MCF 10A (cell line): ENCODE data around the gene CDC42SE2. TPM values are rescaled to one million over a fixed set of nuclear protein-coding genes. Genes with fewer than 3 reads are reported as not detected.

Experiments used
- BruUV-seq: library from RNA; stranded (reverse); fragments of 400-500 nt; replicated peaks from 2 replicates; lab custom pipeline; 2021; lab: Mats Ljungman, UMichigan
- CTCF ChIA-PET: fragments of 300-600 bp; sonication (Branson Sonifier 250); formaldehyde crosslinking; extraction: SDS; loops from one replicate; lab custom pipeline; 2021; ENCODE audit warnings: antibody characterized with exemption, inconsistent platforms; lab: Yijun Ruan, JAX
- POLR2A ChIA-PET: fragments of 300-600, 350-650 bp; sonication (Branson Sonifier 250); formaldehyde crosslinking; extraction: SDS; loops from one replicate; lab custom pipeline; 2020; ENCODE audit warnings: antibody characterized with exemption, inconsistent platforms; lab: Yijun Ruan, JAX
- DNase-seq: peaks from one replicate; pipeline ENCODE4 v3.0.0-alpha.2; 2018; ENCODE audit not compliant: unreplicated experiment
- H3K27ac Mint-ChIP-seq: one replicate; pipeline ENCODE4 v1.8.0; 2022; ENCODE audit warnings: mild to moderate bottlenecking, low read depth, mixed read lengths; ENCODE audit not compliant: unreplicated experiment
- H3K27me3 Mint-ChIP-seq: one replicate; pipeline ENCODE4 v1.8.0; 2022; ENCODE audit warnings: mixed read lengths; ENCODE audit not compliant: insufficient read depth, unreplicated experiment
- H3K36me3 Mint-ChIP-seq: one replicate; pipeline ENCODE4 v1.8.0; 2022; ENCODE audit warnings: mild to moderate bottlenecking, moderate library complexity, mixed read lengths; ENCODE audit not compliant: insufficient read depth, unreplicated experiment
- H3K4me1 Mint-ChIP-seq: one replicate; pipeline ENCODE4 v1.8.0; 2022; ENCODE audit warnings: mixed read lengths; ENCODE audit not compliant: insufficient read depth, unreplicated experiment
- H3K4me3 Mint-ChIP-seq: one replicate; pipeline ENCODE4 v1.8.0; 2022; ENCODE audit warnings: mild to moderate bottlenecking, moderate library complexity, mixed read lengths; ENCODE audit not compliant: unreplicated experiment
- H3K9me3 Mint-ChIP-seq: one replicate; pipeline ENCODE4 v1.8.0; 2022; ENCODE audit warnings: mixed read lengths; ENCODE audit not compliant: unreplicated experiment
- CTCF ChIP-seq: fragments of 200-600 bp; IDR thresholded peaks from one replicate; pipeline ENCODE4 v1.8.0; 2022; ENCODE audit warnings: antibody characterized with exemption, mild to moderate bottlenecking; ENCODE audit not compliant: unreplicated experiment
- intact Hi-C: fragments of 100-400 bp; cut with micrococcal nuclease; formaldehyde crosslinking; loops from 2 replicates; pipeline ENCODE4 v1.14.1; 2022
- total RNA-seq: library from RNA; stranded (reverse); gene quantifications from 2 replicates; pipeline ENCODE4 v1.2.3, GENCODE V29; 2022

The CDC42SE2 gene
- total RNA-seq, 1 experiment from 2014 or later: 71.0 TPM

GRCh38 chr5:131260895-131261294 lies 3.0 kb upstream of the CDC42SE2 start:
- Mint-ChIP-seq H3K27ac (peak overlapping the region; percentile 89), H3K27me3 (no peaks in the 10 kb centered on the region), H3K4me3 (peak overlapping the region; percentile 4), H3K4me1 (peaks cover 36% of the 10 kb centered on the region), H3K36me3 (no peaks in the 10 kb centered on the region), H3K9me3 (no peaks in the 10 kb centered on the region)
- BruUV-seq: no TSS peak
- POLR2A ChIA-PET: interaction anchor here (0.6 to 12.5 kb wide), 14 partner anchors 9 to 116 kb away, joined by 3 to 392 read pairs (median 6); partner anchors contain the start of genes HINT1 and LYRM7
- no peak for TF ChIP-seq CTCF
- CTCF ChIA-PET: interaction anchor here (0.5 to 1.3 kb wide), 3 partner anchors 17 to 121 kb away, joined by 3 to 7 read pairs (median 4); no protein-coding TSS in a partner anchor
- intact Hi-C loops: no loop called here
- DNase-seq: peak; percentile 51

GRCh38 chr5:131261483-131261882 lies 2.4 kb upstream of the CDC42SE2 start:
- Mint-ChIP-seq H3K4me3 (no peak overlapping the region), H3K27me3 (no peaks in the 10 kb centered on the region), H3K36me3 (no peaks in the 10 kb centered on the region), H3K4me1 (peaks cover 36% of the 10 kb centered on the region), H3K9me3 (no peaks in the 10 kb centered on the region), H3K27ac (peak overlapping the region; percentile 89)
- ChIA-PET CTCF (interaction anchor here (0.5 to 5.6 kb wide), 6 partner anchors 17 to 121 kb away, joined by 3 to 34 read pairs (median 4); no protein-coding TSS in a partner anchor), POLR2A (interaction anchor here (0.6 to 12.5 kb wide), 18 partner anchors 9 to 189 kb away, joined by 3 to 392 read pairs (median 4); partner anchors contain the start of genes HINT1 and LYRM7)
- no TSS peak for BruUV-seq
- no peak for TF ChIP-seq CTCF
- DNase-seq: no peak
- intact Hi-C loops: no loop called here

- Mint-ChIP-seq H3K27me3 (no peaks in the 10 kb centered on the region), H3K4me3 (peak overlapping the region; percentile 92), H3K36me3 (peaks cover 6% of the 10 kb centered on the region), H3K27ac (peak overlapping the region; percentile 89), H3K4me1 (peaks cover 39% of the 10 kb centered on the region), H3K9me3 (no peaks in the 10 kb centered on the region)
- peak; percentile 65 for DNase-seq
- POLR2A ChIA-PET: interaction anchor here (0.5 to 12.5 kb wide), 40 partner anchors 8 to 1348 kb away, joined by 3 to 392 read pairs (median 6); partner anchors contain the start of genes HINT1 and LYRM7
- BruUV-seq: TSS peak; percentile 87
- intact Hi-C loops: no loop called here
- no peak for TF ChIP-seq CTCF
- CTCF ChIA-PET: interaction anchor here (0.5 to 5.6 kb wide), 11 partner anchors 10 to 1363 kb away, joined by 3 to 34 read pairs (median 5); no protein-coding TSS in a partner anchor
These were observed 806 bp upstream of the CDC42SE2 start for GRCh38 chr5:131262953-131263541.

- CTCF ChIA-PET: interaction anchor here (0.6 to 5.6 kb wide), 26 partner anchors 10 to 154 kb away, joined by 3 to 34 read pairs (median 4); partner anchors contain the start of gene HINT1
- TF ChIP-seq CTCF: no peak
- no TSS peak for BruUV-seq
- Mint-ChIP-seq H3K36me3 (peaks cover 13% of the 10 kb centered on the region), H3K4me3 (peak overlapping the region; percentile 92), H3K4me1 (peaks cover 24% of the 10 kb centered on the region), H3K27ac (peak overlapping the region; percentile 84), H3K27me3 (no peaks in the 10 kb centered on the region), H3K9me3 (no peaks in the 10 kb centered on the region)
- intact Hi-C loops: loop anchor here (1.0 kb wide), 4 partner anchors 38 to 153 kb away; no protein-coding TSS in a partner anchor
- POLR2A ChIA-PET: interaction anchor here (0.5 to 12.5 kb wide), 38 partner anchors 12 to 1357 kb away, joined by 3 to 392 read pairs (median 7); partner anchors contain the start of genes HINT1 and LYRM7
- peak; percentile 65 for DNase-seq
These were observed 722 bp downstream of the CDC42SE2 start for GRCh38 chr5:131264451-131265099.
